WERI-Rb-1 (cell line): Measurements from ENCODE around the gene SEC24B.

ENCODE experiments used
- DNase-seq: peaks from one replicate; pipeline ENCODE4 v3.0.0-alpha.2; 2020
- H3K27ac ChIP-seq: fragments of 250-450 bp; sonication (Bioruptor Pico); 2 replicates; pipeline ENCODE4 v1.5.1; 2020; ENCODE audit warnings: mild to moderate bottlenecking, moderate library complexity
- H3K27me3 ChIP-seq: fragments of 250-450 bp; sonication (Bioruptor Pico); 2 replicates; pipeline ENCODE4 v1.5.1; 2021; ENCODE audit warnings: mild to moderate bottlenecking, low read depth, moderate library complexity; ENCODE audit not compliant: insufficient read depth, severe bottlenecking
- H3K36me3 ChIP-seq: fragments of 250-450 bp; sonication (Bioruptor Pico); 2 replicates; pipeline ENCODE4 v1.5.1; 2020; ENCODE audit warnings: mild to moderate bottlenecking, moderate library complexity
- H3K4me3 ChIP-seq: 2 replicates; pipeline ENCODE4 v1.5.1; 2011; ENCODE audit warnings: low read depth, mild to moderate bottlenecking, control low read depth, low read length
- H3K9me3 ChIP-seq: fragments of 250-450 bp; sonication (Bioruptor Pico); 2 replicates; pipeline ENCODE4 v1.5.1; 2021; ENCODE audit warnings: mild to moderate bottlenecking, moderate library complexity; ENCODE audit not compliant: severe bottlenecking
- TF ChIP-seq, protein P1 (sequence below): IDR thresholded peaks from 2 replicates; pipeline ENCODE4 v1.5.1; 2011; ENCODE audit warnings: low read depth, mild to moderate bottlenecking, control low read depth, inconsistent platforms, low read length

Gene SEC24B

DNA sequence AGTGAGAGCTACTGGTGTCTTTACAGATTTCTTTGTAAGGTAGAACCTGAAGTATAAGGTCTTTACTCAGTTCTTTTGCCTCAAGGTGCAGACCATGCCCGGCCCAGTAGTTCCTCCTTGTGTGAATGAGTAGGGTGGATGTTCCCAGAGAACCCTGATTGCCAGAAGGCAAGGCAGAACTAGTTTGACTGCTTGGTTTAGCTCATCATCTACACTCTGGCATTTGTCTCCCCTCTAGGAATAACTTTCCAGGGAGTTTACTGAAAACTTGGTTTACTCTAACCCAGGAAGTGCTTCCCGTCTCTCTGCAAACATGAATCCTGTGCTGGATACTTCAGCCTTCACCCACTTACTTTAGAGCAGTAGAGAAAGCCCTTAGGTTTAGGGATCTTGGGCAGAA lies 155.5 kb downstream of the SEC24B start:
- H3K27ac ChIP-seq = no peak overlapping the region
- TF ChIP-seq, protein P1, sequence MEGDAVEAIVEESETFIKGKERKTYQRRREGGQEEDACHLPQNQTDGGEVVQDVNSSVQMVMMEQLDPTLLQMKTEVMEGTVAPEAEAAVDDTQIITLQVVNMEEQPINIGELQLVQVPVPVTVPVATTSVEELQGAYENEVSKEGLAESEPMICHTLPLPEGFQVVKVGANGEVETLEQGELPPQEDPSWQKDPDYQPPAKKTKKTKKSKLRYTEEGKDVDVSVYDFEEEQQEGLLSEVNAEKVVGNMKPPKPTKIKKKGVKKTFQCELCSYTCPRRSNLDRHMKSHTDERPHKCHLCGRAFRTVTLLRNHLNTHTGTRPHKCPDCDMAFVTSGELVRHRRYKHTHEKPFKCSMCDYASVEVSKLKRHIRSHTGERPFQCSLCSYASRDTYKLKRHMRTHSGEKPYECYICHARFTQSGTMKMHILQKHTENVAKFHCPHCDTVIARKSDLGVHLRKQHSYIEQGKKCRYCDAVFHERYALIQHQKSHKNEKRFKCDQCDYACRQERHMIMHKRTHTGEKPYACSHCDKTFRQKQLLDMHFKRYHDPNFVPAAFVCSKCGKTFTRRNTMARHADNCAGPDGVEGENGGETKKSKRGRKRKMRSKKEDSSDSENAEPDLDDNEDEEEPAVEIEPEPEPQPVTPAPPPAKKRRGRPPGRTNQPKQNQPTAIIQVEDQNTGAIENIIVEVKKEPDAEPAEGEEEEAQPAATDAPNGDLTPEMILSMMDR = no peak

DNA sequence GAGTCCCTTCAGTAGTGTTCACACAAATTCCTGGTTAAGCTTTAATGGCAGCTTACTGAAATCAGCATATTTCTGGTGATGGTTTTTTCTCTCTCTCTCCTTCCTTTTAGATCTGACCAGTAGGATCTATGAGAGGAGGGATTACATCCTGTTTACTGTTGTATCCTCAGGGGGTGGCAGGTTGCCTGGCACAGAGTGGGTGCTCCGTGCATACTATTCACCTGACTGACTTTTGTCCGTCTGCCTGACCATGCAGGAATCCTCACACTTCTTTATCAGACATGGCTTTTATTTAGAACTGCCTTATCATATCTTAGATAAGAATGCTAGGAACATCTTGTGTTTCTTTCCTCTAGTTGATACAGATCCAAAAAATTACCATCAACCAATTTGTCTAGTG lies 156.0 kb downstream of the SEC24B start:
- peaks cover 3% of the 10 kb centered on the region for H3K9me3 ChIP-seq
- no peak for DNase-seq
- TF ChIP-seq, protein P1 = no peak
- no peak overlapping the region for H3K4me3 ChIP-seq
- no peak overlapping the region for H3K27ac ChIP-seq
- H3K36me3 ChIP-seq = no peaks in the 10 kb centered on the region
- no peaks in the 10 kb centered on the region for H3K27me3 ChIP-seq

More for the DNA sequence above, 155.5 kb downstream of the SEC24B start:
- DNase-seq = no peak
- H3K36me3 ChIP-seq = no peaks in the 10 kb centered on the region
- no peaks in the 10 kb centered on the region for H3K27me3 ChIP-seq
- H3K9me3 ChIP-seq = peaks cover 3% of the 10 kb centered on the region
- H3K4me3 ChIP-seq = no peak overlapping the region
